ENCODE results near the gene CAPN11.
"Not testable (repeated sequence)": the region's sequence is repeated elsewhere in the genome, so short reads cannot be mapped to it uniquely, and the experiment has no call there.

The CAPN11 gene

GRCh38 chr6:44181784-44182183 lies 23.2 kb downstream of the CAPN11 start:
- not testable (repeated sequence) for DNase-seq (ENCODE audit: low spot score)

DNA sequence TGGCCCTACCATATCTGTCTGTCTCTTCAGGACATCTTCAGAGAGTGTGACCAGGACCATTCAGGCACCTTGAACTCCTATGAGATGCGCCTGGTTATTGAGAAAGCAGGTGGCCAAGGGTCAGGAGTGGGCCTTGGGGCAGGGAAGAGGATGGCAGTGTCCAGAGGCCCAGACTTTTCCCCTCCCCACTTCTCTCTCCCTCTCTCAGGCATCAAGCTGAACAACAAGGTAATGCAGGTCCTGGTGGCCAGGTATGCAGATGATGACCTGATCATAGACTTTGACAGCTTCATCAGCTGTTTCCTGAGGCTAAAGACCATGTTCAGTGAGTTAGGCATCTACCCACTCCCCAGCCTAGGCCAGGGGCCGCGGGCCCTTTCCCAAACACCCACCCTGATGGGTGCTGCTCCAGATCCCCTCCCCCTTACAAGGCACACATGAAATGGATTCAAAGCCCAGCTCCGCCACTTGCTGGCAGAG lies 24.3 kb downstream of the CAPN11 start:
- DNase-seq (ENCODE audit: low spot score) = no peak

DNA sequence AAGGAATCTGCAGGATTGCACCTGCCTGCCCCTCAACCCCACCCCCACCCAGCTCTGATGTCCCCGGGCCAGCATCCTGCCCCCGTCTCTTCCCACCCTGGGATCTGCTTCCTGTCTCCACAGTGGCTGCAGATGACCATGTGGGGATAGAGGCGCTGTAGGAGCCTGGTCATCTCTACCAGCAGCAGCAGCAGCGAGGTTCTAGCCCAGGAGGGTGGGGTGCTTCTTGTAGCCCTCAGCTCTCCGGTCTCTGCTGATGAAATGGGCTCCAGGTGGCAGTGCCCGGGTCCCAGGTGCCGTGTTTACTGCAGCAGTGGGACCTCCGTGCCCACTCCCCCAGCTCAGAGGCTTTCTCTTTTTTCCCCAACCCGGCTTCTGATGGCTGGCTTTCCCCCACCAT lies 25.2 kb downstream of the CAPN11 start:
- no peak for DNase-seq (ENCODE audit: low spot score)

- DNase-seq (ENCODE audit: low spot score) = not testable (repeated sequence)
Measured at GRCh38 chr6:44185356-44185755, 26.7 kb downstream of the CAPN11 start.

GRCh38 chr6:44185953-44186634 lies 27.5 kb downstream of the CAPN11 start:
- no peak for DNase-seq (ENCODE audit: low spot score)

DNA sequence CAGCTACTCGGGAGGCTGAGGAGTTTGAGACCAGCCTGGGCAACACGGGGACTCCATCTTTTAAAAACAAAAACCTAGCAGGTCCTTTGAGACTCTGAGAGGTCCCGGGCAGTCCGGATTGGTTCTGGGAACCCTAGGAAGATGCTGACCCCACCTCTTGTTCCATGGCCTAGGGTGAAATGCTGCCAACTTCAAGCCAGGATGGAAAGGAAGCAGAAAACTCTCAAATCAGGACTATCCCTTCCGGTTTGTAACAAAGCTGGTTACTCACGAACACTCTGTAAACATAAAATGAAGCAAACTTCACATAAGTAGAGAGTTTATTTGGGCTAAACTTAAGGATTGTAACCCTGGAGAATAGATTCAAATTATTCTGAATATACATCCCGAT lies 28.0 kb downstream of the CAPN11 start:
- DNase-seq (ENCODE audit: low spot score) = no peak

GRCh38 chr6:44188819-44189218 lies 30.2 kb downstream of the CAPN11 start:
- DNase-seq (ENCODE audit: low spot score) = no peak

GRCh38 chr6:44189257-44189656 lies 30.6 kb downstream of the CAPN11 start:
- no peak for DNase-seq (ENCODE audit: low spot score)

DNA sequence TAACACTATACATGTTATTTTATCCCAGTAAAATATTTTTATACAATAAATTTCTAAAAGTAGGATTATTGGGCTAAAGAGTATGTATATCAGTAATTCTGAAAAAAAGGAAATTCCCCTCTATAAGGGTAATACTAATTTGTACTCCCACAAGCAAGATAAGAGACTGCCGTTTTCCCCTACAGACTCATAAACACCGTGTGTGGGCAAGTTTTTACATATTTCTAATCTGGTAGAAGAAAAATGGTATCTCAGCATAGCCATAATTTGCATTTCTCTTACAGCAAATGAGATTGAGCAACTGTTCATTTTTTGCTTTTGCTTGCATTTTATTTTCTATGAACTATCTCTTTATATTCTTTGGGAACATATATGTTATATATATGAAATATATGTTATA lies 32.1 kb downstream of the CAPN11 start:
- DNase-seq (ENCODE audit: low spot score) = no peak

- DNase-seq (ENCODE audit: low spot score) = no peak
Measured at GRCh38 chr6:44192428-44193041, 33.9 kb downstream of the CAPN11 start.

- DNase-seq (ENCODE audit: low spot score) = no peak
Measured at GRCh38 chr6:44193307-44193910, 34.8 kb downstream of the CAPN11 start.

- no peak for DNase-seq (ENCODE audit: low spot score)
Measured at GRCh38 chr6:44194326-44194725, 35.7 kb downstream of the CAPN11 start.

- not testable (repeated sequence) for DNase-seq (ENCODE audit: low spot score)
Measured at GRCh38 chr6:44196351-44196750, 37.7 kb downstream of the CAPN11 start.

GRCh38 chr6:44198684-44199083 lies 40.1 kb downstream of the CAPN11 start:
- DNase-seq (ENCODE audit: low spot score) = no peak

DNA sequence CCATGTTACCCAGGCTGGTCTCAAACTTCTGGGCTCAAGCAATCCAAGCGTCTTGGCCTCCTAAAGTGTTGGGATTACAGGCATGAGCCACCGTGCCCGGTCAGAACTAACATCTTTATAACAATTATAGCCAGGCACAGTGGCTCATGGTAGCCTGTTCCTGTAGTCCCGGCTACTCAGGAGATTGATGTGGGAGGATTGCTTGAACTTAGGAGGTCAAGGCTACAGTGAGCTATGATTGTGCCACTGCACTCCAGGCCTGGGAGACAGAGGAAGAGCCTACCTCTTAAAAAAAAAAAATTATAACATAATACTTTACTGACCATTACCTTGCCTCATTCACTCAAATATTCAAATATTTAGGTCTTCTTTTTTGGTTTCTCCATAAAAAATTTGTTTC lies 41.3 kb downstream of the CAPN11 start:
- DNase-seq (ENCODE audit: low spot score) = no peak

DNA sequence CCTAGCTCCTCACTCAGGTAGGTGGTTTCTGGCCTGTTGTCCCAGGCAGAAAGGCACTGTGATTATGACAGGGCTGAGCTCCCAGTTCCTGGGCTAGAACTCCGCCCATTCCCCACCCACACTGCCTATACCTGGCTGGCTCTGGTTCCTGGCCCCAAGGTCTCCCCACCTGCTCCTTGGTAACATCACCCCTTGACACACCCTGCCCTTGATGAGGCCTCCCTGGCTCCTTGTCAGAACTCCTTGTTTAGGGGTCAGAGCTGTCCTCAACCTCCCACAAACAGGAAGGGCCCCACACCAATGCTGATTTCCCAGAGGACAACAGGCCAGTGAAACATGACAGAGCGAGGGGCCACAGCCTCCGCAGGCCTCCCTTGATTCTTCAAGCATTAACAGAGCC lies 42.6 kb downstream of the CAPN11 start:
- no peak for DNase-seq (ENCODE audit: low spot score)

DNA sequence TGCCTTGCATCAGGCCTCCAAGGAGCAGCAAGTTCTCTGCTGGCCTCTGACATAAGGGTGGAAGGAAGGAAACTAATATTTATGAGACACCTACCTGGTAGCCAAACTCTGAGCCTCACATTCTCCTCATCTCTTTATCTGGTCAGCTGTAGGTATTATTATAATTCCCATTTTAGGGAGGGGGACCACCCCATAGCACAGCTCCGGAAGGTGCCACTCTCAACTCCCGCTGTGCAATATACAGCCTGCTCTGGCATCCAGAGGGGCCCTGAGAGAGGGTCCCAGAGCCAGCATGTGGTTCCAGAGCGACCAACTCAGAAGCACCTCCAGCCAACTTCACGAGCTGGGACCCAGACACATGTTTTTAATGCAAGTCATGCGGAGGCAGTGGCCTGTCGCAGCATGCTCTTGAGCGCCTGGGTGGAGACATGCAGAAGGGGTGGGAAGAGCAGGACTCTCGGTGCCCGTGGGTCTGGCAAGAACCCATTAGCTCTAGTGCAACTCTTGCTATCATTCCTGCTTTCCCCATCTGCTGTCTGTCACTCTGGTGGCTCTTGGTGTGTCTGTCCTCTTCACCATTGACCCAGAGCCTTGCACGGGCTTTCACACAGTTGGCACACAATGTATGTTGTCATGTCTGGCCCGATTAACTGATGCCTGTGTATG lies 43.2 kb downstream of the CAPN11 start:
- DNase-seq (ENCODE audit: low spot score) = no peak

DNA sequence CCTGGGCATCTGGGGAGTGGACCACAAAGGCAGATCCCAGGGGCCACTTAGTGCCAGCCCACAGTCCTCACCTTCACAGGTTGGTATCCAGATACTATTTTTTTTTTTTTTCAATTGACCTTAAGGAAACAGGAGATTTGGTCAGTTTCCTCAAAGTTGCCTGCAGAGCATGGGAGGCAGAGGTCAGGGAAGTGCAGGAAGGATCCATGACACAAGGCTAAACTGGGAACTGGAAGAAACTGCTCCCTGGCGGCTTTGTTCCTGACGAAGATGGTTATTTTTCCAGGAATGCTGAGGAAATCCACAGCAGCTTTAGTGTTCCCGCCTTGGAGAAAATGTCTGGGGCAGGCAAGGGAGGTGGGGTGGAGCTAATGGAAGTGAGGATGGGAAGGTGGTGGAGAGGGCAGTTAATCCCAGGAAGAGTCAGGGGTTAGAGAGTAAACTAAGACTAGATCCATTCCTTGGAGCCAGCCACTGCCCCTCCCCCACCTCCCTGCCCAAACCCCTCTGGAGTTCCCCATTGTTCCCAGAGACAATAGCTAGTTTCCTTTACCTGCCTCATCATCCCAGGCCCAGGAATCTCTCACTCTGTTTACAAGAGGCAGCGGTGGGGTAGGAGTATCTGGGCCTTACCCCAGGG lies 43.8 kb downstream of the CAPN11 start:
- no peak for DNase-seq (ENCODE audit: low spot score)

DNA sequence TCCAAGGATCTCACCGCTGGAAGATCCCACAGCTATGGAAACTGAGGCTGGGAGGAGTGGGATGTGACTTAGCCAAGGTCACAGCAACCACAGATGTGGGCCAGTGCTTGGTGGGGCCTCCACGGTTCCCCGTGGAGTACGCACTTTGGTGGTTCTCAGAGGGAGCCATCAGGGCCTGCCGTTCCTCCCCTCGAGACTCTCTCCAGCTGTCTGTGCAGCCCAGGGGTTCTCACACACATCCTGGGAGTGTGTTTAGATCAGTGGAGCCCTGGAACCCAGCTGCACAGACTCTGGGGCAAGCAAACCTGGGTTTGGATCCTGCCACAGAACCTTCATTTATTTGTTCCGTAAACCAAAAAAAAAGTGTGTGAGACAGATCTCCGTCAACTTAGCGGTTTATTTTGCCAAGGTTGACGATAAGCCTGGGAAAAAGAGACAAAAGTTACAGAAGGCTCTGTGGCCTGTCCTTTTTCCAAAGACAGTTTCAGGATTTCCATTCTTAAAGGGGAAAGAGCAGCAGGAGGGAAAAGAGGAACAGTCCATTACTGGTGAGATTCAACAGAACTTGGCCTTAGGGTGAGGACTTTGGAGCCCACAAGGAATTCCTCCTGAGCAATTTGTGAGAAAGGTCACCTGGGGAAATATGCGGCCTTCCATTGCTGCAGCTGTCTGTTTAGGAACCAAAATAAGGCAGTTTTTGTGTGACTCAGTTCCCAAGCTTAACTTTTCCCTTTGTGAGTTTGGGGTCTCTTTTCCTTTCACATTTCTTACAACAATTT lies 44.5 kb downstream of the CAPN11 start:
- DNase-seq (ENCODE audit: low spot score) = no peak

DNA sequence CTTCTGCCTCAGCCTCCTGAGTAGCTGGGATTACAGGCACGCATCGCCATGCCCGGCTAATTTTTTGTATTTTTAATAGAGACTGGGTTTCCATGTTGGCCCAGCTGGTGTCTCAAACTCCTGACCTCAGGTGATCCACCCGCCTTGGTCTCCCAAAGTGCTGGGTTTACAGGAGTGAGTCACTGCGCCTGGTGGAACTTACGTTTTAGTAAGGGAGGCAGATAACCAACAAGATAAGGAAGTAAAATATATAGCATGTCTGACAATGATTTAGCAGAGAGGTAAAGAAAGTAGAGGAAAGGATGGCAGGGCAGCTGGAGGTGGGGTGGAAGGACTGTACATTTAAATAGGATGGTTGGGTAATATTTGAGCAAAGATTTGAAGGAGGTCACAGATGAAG lies 45.3 kb downstream of the CAPN11 start:
- DNase-seq (ENCODE audit: low spot score) = no peak

- no peak for DNase-seq (ENCODE audit: low spot score)
Measured at GRCh38 chr6:44207966-44208365, 49.3 kb downstream of the CAPN11 start.

- no peak for DNase-seq (ENCODE audit: low spot score)
Measured at GRCh38 chr6:44211284-44211683, 52.7 kb downstream of the CAPN11 start.
